PC-3 (cell line): ENCODE results near the gene TTC28. TPM values are rescaled to one million over a fixed set of nuclear protein-coding genes. Genes with fewer than 3 reads are reported as not detected.

ENCODE experiments used
- ATAC-seq: fragments of 200-7000 bp; cut with Tn5 transposase; 2 replicates; pipeline ENCODE4 v1.9.1; 2020; ENCODE audit warnings: mild to moderate bottlenecking, moderate library complexity
- BruUV-seq: library from RNA; stranded (reverse); fragments of 400-500 nt; replicated peaks from 2 replicates; lab custom pipeline; 2021; lab: Mats Ljungman, UMichigan
- CTCF ChIA-PET: fragments of 300-600 bp; sonication (Branson Sonifier 250); formaldehyde crosslinking; loops from one replicate; lab custom pipeline; 2022; ENCODE audit warnings: antibody characterized with exemption; lab: Charles Lee
- POLR2A ChIA-PET: fragments of 300-600 bp; sonication (Branson Sonifier 250); formaldehyde crosslinking; loops from one replicate; lab custom pipeline; 2022; ENCODE audit warnings: antibody characterized with exemption; ENCODE audit not compliant: unreplicated experiment; lab: Charles Lee
- DNase-seq: peaks from one replicate; pipeline ENCODE4 v3.0.0-alpha.2; 2015
- H2AFZ ChIP-seq: fragments of 300-600 bp; sonication (generic); 2 replicates; pipeline ENCODE4 v1.6.0; 2016; ENCODE audit warnings: antibody characterized with exemption, low read length
- H3F3A ChIP-seq: fragments of 300-600 bp; sonication (generic); one replicate; pipeline ENCODE4 v1.6.0; 2017; ENCODE audit warnings: antibody characterized with exemption, low read length, control low read depth, mild to moderate bottlenecking; ENCODE audit not compliant: unreplicated experiment
- H3K27ac ChIP-seq: fragments of 300-600 bp; sonication (generic); 2 replicates; pipeline ENCODE4 v1.5.1; 2016; ENCODE audit warnings: mild to moderate bottlenecking, low read length
- H3K27me3 ChIP-seq: fragments of 300-600 bp; sonication (generic); 2 replicates; pipeline ENCODE4 v1.6.1; 2016; ENCODE audit warnings: low read length, mixed read lengths
- H3K36me3 ChIP-seq: fragments of 300-600 bp; sonication (generic); 2 replicates; pipeline ENCODE4 v1.6.1; 2016; ENCODE audit warnings: low read depth, mixed run types, low read length, mixed read lengths
- H3K4me1 ChIP-seq: fragments of 300-600 bp; sonication (generic); 2 replicates; pipeline ENCODE4 v1.5.1; 2016; ENCODE audit warnings: low read length; ENCODE audit not compliant: insufficient read depth
- H3K4me2 ChIP-seq: fragments of 300-600 bp; sonication (generic); 2 replicates; pipeline ENCODE4 v1.6.0; 2016; ENCODE audit warnings: low read length
- H3K4me3 ChIP-seq: fragments of 300-600 bp; sonication (generic); 2 replicates; pipeline ENCODE4 v1.5.1; 2016; ENCODE audit warnings: mild to moderate bottlenecking, low read length, mixed read lengths
- H3K79me2 ChIP-seq: fragments of 300-600 bp; sonication (generic); 2 replicates; pipeline ENCODE4 v1.6.1; 2017; ENCODE audit warnings: low read length, mixed read lengths
- H3K9ac ChIP-seq: fragments of 300-600 bp; sonication (generic); 2 replicates; pipeline ENCODE4 v1.6.0; 2016; ENCODE audit warnings: mild to moderate bottlenecking, low read length
- H3K9me2 ChIP-seq: fragments of 300-600 bp; sonication (generic); replicated peaks from 2 replicates; pipeline ENCODE4 v1.6.1; 2016; ENCODE audit warnings: mixed run types, low read length, mixed read lengths
- H3K9me3 ChIP-seq: fragments of 300-600 bp; sonication (generic); 2 replicates; pipeline ENCODE4 v1.6.1; 2016; ENCODE audit warnings: low read length, mixed read lengths
- H4K20me1 ChIP-seq: fragments of 300-600 bp; sonication (generic); 2 replicates; pipeline ENCODE4 v1.6.1; 2016; ENCODE audit warnings: low read length, mixed read lengths
- CTCF ChIP-seq: fragments of 300-600 bp; sonication (generic); conservative IDR thresholded peaks from 2 replicates; pipeline ENCODE4 v1.5.1; 2017; ENCODE audit warnings: antibody characterized with exemption, low read depth, mild to moderate bottlenecking, low read length
- EZH2 ChIP-seq: fragments of 300-600 bp; sonication (generic); IDR thresholded peaks from one replicate; pipeline ENCODE4 v1.6.1; 2017; ENCODE audit warnings: antibody characterized with exemption, mild to moderate bottlenecking, low read length; ENCODE audit not compliant: unreplicated experiment
- EZH2phosphoT487 ChIP-seq: fragments of 300-600 bp; sonication (generic); IDR thresholded peaks from 2 replicates; pipeline ENCODE4 v1.6.1; 2018; ENCODE audit warnings: mild to moderate bottlenecking, antibody characterized with exemption, low read length, borderline replicate concordance
- intact Hi-C: fragments of 100-400 bp; cut with micrococcal nuclease; formaldehyde crosslinking; loops from 2 replicates; pipeline ENCODE4 v1.9.0; 2023
- total RNA-seq: library from RNA; depleted of rRNA; stranded (reverse); fragments of >200 nt; gene quantifications from 2 replicates; pipeline ENCODE4 v1.2.3, GENCODE V29; 2014

TTC28 gene
- total RNA-seq, 1 experiment from 2014 or later: 6.3 TPM

GRCh38 chr22:28105413-28105812 is 574.2 kb downstream of the TTC28 start:
- H3K9ac ChIP-seq: no peak overlapping the region
- BruUV-seq: no TSS peak
- no peak for DNase-seq
- H3K9me2 ChIP-seq: no peaks in the 10 kb centered on the region
- no peaks in the 10 kb centered on the region for H3K9me3 ChIP-seq
- H3K36me3 ChIP-seq: no peaks in the 10 kb centered on the region
- ChIA-PET POLR2A (no interaction called here), CTCF (no interaction called here)
- H3K4me3 ChIP-seq: no peak overlapping the region
- no peak for ATAC-seq
- no peaks in the 10 kb centered on the region for H3K27me3 ChIP-seq
- no peaks in the 10 kb centered on the region for H3K4me1 ChIP-seq
- H3F3A ChIP-seq: no peaks in the 10 kb centered on the region
- H4K20me1 ChIP-seq: no peaks in the 10 kb centered on the region
- intact Hi-C loops: no loop called here
- no peak overlapping the region for H3K4me2 ChIP-seq
- H2AFZ ChIP-seq: no peak overlapping the region
- TF ChIP-seq EZH2phosphoT487 (no peak), CTCF (no peak), EZH2 (no peak)
- no peak overlapping the region for H3K27ac ChIP-seq
- no peaks in the 10 kb centered on the region for H3K79me2 ChIP-seq

- POLR2A ChIA-PET: no interaction called here
These were observed 576.0 kb downstream of the TTC28 start for GRCh38 chr22:28103596-28103995.

More at GRCh38 chr22:28103596-28103995, 576.0 kb downstream of the TTC28 start:
- H3K27me3 ChIP-seq: no peaks in the 10 kb centered on the region
- no peak overlapping the region for H3K9ac ChIP-seq
- H3K79me2 ChIP-seq: no peaks in the 10 kb centered on the region
- H3K36me3 ChIP-seq: no peaks in the 10 kb centered on the region
- no peak overlapping the region for H3K27ac ChIP-seq
- no peak overlapping the region for H3K4me3 ChIP-seq
- H3K9me3 ChIP-seq: no peaks in the 10 kb centered on the region
- ATAC-seq (no peak), DNase-seq (no peak)
- H4K20me1 ChIP-seq: no peaks in the 10 kb centered on the region
- CTCF ChIA-PET: no interaction called here
- no peaks in the 10 kb centered on the region for H3K4me1 ChIP-seq
- BruUV-seq: no TSS peak
- no peak overlapping the region for H2AFZ ChIP-seq
- no peak overlapping the region for H3K4me2 ChIP-seq
- TF ChIP-seq EZH2 (no peak), CTCF (no peak), EZH2phosphoT487 (no peak)
- no peaks in the 10 kb centered on the region for H3F3A ChIP-seq
- no peaks in the 10 kb centered on the region for H3K9me2 ChIP-seq
- intact Hi-C loops: no loop called here
